Activated CD4-positive, alpha-beta T cell treated with anti-CD3 and anti-CD28 coated beads, Interleukin-2, amount 50 U/mL, for 4 hours (primary cell): ENCODE measurements around the gene KRT6A.

Source experiments
- DNase-seq, 2 experiments: peaks; one replicate each; pipeline ENCODE4 v3.0.0-alpha.2; 2020

KRT6A gene

GRCh38 chr12:52493172-52493571, at the start of gene KRT6A:
Gene KRT6A (minus strand): TSS chr12:52493257. CDS start chr12:52493188, 69 bp downstream.
- no peak for DNase-seq

- DNase-seq: no peak
Measured at GRCh38 chr12:52542157-52542556, 49.1 kb upstream of the KRT6A start.

- DNase-seq: no peak
Measured at GRCh38 chr12:52541709-52542108, 48.7 kb upstream of the KRT6A start.

GRCh38 chr12:52540531-52540930, 47.5 kb upstream of the KRT6A start:
- DNase-seq: no peak

- no peak for DNase-seq
Measured at GRCh38 chr12:52539821-52540173, 46.7 kb upstream of the KRT6A start.

GRCh38 chr12:52539083-52539820, 46.2 kb upstream of the KRT6A start:
- DNase-seq: no peak

GRCh38 chr12:52537101-52537500, 44.0 kb upstream of the KRT6A start:
- DNase-seq: no peak

GRCh38 chr12:52535574-52535973, 42.5 kb upstream of the KRT6A start:
- no peak for DNase-seq

- no peak for DNase-seq
Measured at GRCh38 chr12:52534482-52534881, 41.4 kb upstream of the KRT6A start.

GRCh38 chr12:52533686-52534470, 40.8 kb upstream of the KRT6A start:
- DNase-seq: no peak

- DNase-seq: no peak
Measured at GRCh38 chr12:52532636-52533035, 39.6 kb upstream of the KRT6A start.

GRCh38 chr12:52531566-52532300, 38.7 kb upstream of the KRT6A start:
- DNase-seq: no peak

GRCh38 chr12:52530905-52531304, 37.8 kb upstream of the KRT6A start:
- no peak for DNase-seq

GRCh38 chr12:52530366-52530765, 37.3 kb upstream of the KRT6A start:
- no peak for DNase-seq

- DNase-seq: no peak
Measured at GRCh38 chr12:52529846-52530245, 36.8 kb upstream of the KRT6A start.

- no peak for DNase-seq
Measured at GRCh38 chr12:52529417-52529816, 36.4 kb upstream of the KRT6A start.

GRCh38 chr12:52528641-52529143, 35.6 kb upstream of the KRT6A start:
- no peak for DNase-seq

GRCh38 chr12:52527121-52527800, 34.2 kb upstream of the KRT6A start:
- DNase-seq: no peak

- no peak for DNase-seq
Measured at GRCh38 chr12:52526511-52526951, 33.5 kb upstream of the KRT6A start.

- no peak for DNase-seq
Measured at GRCh38 chr12:52525661-52526499, 32.8 kb upstream of the KRT6A start.

- DNase-seq: no peak
Measured at GRCh38 chr12:52524898-52525591, 32.0 kb upstream of the KRT6A start.
